CMK (cell line): ENCODE measurements around the gene PCED1A.
A peak's percentile ranks its signal among the peaks of the same experiment; 100 is the strongest.
"Not testable (repeated sequence)": the region's sequence is repeated elsewhere in the genome, so short reads cannot be mapped to it uniquely, and the experiment has no call there.

Experiments used
- DNase-seq: peaks from one replicate; pipeline ENCODE4 v3.0.0-alpha.2; 2010; ENCODE audit warnings: low read depth

The PCED1A gene

DNA sequence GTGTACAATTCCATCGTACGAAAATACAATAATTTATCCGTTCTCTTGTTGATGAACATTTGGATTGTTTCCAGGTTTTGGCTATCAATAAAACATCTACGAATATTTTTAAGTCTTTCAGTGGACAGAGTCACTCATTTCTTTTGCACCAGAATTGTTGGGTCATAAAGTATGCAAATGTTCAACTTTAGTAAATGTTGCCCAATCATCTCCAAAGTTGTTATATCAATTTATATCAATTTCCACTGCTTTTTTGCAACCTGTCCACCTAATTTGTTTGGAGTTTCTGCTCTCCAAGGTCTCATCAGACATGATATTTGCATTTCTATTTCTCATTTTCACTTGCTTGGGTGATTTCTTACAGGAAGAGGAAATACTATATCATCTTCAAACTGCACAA, 13.8 kb downstream of the PCED1A start:
- DNase-seq, result no peak

DNA sequence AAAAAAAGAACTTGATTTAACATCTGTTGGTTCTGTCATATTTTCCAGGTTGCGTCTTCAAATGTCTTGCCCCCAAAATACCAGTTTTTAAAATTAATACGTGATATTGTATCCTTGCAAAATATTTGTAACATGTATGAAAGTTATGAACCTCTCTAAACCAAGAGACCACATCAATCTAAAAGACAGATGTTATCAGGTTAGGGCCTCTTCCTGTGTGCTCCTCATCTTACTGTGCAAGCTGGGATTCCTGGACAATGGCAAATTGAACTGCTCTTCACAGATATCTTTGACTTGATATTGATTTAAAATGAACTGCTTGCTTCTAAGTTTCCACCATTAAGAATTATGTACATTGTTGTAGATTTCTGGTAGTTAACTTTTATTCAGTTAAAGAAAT, 14.7 kb downstream of the PCED1A start:
- DNase-seq, result peak; percentile 30

DNA sequence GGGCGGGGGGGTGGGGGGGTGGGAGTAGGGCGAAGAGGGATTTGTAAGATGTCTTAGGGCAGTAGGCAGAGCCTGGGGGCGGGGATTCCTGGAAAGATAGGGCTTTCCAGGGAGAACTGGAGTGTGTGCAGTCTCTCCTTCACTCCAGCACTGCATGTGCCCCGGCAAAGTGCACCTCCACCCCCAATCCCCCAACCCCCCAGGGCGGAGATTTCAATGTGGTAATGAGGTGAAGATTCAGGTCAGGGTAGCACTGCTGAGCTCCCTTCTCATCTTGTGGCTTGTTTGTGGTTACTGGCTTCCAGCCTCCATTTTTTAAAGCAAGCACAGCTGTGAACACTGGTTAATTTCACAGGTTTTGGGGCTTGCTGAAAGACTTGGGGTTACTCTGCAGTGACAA, 18.4 kb downstream of the PCED1A start:
- peak; percentile 49 for DNase-seq

DNA sequence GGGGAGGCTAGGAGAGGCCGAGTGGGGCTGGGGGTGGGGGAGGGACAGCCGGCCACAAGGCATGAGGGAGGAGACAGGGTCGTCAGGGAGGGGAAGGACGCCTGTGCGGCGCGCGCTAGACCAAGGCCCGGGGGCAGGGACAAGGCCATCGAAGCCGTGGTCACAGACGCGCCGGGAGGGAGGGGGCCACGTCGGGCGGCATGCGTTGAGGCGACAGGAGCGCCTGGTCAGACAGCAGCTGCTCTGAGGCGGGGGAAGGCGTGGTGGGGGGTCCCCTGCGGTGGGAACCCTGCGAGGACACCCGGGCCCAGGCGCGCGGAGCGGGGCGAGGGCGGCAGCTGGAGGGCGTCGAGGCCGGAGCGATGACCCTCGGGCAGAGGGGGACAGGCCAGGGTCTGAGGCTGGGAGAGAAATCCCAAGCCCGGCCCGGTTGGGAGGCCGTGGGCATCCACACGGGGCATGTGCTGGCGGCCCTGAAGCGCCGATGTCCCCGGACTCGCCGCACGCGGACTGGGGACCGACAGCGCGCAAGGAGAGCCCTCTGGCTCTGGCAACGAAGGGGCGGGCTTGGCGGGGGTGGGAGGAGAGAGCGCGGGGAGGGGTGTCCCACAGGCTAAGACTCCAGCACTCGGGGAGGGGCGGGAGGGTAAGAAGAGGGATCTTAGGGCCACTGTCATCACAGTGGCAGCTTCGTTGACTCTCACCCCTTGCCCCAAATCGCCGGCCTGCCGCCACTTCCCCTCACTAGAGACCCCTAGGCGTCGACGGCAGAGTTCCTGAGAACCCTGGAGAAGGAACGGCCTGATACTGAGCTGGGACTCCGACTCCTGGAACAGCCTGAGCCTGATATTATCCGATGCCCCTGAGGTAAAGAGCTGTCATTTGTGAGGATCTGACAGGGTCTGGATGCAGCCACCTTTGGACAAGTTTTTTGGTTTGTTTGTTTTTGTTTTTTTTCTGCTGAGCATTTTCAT, 19.3 kb downstream of the PCED1A start:
- no peak for DNase-seq

DNA sequence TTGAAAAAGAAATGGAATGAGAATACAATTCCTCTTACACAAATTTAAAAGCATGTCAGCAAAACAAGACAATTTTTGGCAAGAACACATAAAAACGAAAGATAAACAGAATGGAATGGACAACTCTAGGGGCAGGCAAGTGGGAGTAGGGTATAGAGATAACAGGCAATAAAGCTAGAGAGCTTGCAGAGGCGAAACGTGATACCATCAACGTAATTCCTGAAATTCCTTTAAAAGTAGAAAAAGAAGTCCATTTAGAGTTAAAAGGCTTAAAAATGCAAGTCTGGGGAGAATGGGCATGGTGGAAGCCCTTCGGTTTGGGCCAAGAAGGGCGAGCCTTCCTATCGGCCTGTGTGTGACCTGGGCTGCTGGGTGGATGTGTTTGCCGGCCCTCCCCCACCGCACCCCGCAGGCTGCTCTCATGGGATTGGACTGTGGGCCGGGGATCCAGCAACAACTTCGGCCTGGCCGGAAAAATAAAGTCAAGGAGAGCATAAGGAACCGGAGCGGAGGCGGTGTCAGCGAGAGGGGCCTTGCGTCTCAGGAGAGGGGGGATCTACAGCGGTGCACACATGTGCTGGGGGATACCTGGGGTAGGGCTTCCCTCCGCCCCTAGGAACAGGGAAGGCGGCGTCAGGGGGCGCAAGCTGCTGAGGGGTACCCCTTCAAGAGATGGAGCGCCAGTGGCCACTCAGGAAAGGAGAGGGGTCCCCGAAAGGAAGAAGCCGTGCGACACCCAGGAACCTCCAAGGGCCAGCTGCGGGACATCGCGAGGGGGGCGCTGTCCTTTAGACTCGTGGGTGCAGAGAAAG, 20.2 kb downstream of the PCED1A start:
- no peak for DNase-seq

DNA sequence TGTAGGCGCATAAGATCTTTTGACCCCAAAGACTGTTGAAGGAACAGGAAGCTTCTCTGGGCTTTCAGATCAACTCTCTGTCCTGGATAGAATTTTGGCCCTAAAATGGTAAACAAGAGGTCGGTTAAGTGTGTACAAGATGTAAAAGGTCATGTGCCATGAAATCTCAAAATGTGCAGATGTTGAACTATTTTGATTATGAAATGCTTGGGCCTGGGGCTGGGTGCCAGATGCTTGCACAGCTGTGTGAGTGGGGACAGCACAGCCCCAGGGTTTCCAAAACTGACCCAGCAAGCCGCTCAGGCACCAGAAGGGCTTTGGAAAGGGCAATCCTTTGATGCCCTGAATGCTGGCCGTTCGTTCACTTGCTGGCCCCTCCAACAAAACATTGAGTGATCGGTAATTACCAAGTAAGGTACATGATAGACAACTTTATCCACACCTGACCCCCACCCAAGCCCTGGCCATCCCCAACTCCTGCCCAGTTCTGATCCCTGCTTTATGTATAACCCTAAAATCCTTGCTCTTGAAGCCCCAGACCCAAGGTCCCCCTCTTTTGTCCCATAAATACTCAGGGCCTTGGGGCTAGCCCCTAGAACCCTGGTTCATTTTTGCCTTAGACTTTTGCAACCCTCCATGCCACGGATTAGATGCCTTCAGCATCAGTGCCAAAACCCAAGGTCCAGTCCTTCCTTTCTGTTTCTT, 22.4 kb downstream of the PCED1A start:
- no peak for DNase-seq

DNA sequence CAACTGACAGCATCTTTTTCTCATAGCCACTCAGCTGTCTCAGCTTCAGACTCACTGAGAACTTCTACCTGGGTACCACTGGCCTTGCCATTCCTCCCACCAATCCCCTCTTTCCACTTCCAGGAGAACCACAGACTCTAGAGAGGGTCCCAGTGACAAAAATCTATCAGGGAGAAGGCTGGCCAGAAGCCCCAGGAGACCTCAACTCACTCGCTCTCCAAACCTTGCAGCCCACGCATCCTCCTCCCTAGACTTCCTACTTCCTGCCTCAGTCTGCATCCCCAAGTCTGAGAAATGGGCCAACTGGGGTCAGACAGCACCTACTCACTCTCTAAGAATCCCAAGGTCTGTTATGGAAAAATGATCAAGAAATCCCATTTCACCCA, 23.1 kb downstream of the PCED1A start:
- no peak for DNase-seq

DNA sequence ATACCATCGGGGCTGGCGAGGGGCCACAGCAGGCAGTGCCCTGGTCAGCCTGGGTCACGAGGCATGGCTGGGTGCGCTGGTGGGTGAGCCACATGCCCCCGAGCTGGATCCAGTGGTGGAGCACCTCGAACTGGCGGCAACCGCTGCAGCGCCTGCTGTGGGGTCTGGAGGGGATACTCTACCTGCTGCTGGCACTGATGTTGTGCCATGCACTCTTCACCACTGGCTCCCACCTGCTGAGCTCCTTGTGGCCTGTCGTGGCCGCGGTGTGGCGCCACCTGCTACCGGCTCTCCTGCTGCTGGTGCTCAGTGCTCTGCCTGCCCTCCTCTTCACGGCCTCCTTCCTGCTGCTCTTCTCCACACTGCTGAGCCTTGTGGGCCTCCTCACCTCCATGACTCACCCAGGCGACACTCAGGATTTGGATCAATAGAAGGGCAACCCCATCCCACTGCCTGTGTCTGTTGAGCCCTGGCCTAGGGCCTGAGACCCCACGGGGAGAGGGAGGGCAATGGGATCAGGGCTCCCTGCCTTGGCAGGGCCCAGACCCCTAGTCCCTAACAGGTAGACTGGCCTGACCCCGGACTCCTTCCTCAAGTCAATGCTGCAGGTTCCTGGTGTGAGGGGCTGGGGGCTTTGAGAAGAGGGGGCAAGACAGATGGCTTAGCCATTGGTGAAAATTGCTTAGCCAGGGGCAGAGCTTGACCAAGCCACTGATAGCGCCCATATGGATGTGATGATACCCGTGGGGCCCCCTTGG, 23.7 kb downstream of the PCED1A start:
- DNase-seq, result no peak

DNA sequence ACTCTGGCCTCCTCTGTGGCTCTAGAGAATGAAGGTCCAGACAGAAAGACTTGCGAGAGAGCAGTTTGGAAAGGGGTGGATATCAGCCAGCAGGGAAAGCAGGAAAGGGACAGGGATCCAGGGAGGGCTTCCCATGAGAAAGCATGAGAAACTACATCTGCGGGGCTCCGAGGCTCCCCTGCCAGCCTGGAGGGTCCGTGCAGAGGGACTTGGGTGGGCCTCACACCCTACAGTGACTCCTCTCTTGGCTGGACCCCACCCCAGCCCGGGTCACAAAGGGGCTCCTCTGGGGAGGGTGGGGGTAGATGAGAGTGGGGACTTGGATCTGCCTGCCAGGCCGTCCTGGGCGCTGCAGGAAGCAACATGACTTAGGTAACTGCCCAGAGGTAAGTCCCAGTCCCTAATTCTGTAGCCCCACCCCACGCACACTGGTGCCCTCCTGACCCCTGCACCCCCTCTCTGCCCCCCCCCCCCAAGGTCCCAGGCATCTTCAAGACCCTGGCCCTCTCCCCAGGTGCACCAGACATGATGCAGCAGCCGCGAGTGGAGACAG, 24.3 kb downstream of the PCED1A start, which contains the start of gene TMEM239:
TSS of gene TMEM239 (plus strand) at position 335 of the 553 bp plus-strand sequence. CDS start at position 526, 191 bp downstream.
- no peak for DNase-seq

DNA sequence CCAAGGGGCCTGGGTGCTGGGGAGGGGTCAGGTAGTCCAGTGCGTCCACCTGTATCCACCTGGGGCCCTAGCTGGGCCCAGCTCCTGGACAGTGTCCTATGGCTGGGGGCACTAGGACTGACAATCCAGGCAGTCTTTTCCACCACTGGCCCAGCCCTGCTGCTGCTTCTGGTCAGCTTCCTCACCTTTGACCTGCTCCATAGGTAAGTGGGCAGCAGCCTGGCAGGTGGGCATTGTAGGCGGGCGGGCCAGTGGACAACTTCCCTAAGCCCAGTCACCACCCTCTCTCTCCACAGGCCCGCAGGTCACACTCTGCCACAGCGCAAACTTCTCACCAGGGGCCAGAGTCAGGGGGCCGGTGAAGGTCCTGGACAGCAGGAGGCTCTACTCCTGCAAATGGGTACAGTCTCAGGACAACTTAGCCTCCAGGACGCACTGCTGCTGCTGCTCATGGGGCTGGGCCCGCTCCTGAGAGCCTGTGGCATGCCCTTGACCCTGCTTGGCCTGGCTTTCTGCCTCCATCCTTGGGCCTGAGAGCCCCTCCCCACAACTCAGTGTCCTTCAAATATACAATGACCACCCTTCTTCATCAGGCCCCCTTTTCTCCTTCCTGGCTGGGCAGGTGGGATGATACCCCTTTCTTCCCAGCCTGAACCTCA, 25.1 kb downstream of the PCED1A start:
- DNase-seq, result no peak

DNA sequence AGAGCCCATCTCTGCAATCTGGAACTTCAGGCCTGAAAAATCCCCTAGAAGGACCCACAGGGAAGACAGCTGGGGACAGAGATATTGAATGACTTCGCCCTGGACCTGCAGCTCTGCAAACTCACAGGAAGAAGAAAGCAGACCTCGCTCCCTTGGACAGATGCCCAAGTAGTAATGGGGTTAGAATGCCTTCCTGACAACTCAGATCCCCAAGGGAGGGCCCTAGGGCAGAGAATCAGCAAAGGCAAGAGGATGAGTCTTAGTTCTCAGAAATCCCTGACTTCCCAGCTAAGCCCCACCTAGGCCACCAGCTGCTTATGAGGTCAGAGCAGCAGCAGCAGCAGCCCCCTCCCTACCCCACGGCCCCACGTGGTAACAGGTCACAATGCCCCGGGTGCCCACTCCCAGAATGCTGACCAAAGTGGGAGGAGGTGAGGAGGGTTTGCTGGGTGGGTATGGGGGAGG, 25.8 kb downstream of the PCED1A start, which contains the start of gene C20orf141:
TSS of gene C20orf141 (plus strand) at position 401 of the 465 bp plus-strand sequence. CDS start 198 bp downstream, outside the sequence.
- DNase-seq, result peak; percentile 75

DNA sequence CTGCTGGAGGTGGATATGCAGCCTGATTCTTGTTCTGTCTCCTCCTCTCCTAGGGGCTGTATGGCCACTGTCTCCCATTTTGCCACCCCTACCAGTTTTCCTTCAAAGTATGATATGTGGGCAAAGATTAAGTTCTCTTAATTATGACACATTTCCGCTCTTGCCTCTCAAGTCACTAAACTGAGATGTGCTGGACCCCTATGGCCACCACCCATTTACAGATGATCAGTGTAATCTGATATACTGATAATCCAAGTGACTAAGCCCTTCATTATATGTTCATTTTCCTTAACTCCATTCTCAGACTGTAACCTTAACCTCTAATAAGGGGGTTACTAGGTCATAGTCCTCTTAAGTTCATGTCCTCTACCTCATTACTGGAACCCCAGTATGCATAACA, 26.4 kb downstream of the PCED1A start:
- DNase-seq, result no peak

DNA sequence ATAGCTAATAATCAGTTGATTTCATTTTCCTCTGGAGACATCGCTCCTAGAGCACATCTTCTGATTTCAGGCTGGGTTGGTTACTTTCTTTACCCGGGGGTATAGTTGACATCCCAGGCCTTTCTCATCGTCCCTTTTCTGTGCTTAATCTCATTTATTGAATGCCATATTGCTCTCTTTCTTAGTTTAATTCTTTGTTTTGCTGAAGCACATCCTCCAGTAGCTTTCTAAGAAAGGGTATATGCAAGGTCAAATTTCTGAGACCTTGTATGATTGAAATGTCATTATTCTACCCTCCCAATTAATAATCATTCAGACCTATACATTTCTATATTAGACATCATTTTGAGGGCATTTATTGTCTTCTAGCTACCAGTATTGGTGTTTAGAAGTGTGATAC, 28.3 kb downstream of the PCED1A start:
- no peak for DNase-seq

DNA sequence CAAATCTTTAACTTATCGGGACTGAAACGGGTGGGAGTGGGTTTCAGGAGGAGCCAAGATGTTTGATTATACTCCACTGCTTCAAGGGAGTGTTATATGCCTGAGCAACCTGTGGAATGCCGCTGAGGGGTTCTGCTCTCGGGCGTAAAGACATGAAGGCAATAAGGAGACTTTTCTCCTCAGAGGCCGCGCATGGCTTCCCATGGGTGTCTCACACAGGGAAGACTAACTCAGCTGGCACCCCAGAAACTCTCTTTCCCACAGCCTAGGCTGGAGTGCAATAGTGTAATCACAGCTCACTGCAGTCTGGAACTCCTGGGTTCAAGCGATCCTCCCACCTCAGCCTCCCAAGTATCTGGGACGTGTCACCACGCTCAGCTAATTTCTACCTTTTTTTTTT, 30.8 kb downstream of the PCED1A start:
- DNase-seq, result no peak

DNA sequence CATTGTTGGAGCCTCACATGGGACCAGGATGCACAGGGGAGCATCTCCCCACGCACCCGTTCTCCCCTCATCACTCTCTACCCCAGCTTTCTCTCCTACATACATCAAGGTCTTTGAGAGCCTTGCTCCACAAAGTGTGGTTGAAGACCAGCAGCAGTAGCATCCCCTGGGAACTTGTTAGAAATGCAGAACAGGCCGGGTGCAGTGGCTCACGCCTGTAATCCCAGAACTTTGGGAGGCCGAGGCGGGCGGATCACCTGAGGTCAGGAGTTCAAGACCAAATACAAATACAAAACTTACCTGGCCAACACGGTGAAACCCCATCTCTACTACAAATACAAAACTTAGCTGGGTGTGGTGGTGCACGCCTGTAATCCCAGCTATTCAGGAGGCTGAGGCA, 32.5 kb downstream of the PCED1A start:
- DNase-seq, result not testable (repeated sequence)

DNA sequence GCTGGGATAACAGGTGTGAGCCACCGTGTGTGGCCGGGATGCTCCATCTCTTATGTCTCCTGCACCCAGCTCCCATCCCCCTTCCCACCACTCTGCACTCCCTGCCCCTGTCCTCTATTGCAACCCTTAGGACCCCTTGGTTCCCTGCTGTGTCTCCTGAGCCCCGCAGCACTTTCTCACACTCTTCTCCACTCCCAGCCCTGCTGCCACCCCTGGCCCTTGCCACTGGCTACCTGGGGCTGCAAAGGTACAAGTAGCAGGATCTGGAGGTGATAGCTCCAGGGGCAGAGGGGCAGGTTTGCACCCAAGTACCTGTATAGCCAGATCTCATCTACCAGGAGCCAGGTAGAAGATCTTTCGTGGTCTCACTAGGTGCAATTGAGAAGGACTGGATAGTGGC, 33.4 kb downstream of the PCED1A start:
- DNase-seq, result no peak

DNA sequence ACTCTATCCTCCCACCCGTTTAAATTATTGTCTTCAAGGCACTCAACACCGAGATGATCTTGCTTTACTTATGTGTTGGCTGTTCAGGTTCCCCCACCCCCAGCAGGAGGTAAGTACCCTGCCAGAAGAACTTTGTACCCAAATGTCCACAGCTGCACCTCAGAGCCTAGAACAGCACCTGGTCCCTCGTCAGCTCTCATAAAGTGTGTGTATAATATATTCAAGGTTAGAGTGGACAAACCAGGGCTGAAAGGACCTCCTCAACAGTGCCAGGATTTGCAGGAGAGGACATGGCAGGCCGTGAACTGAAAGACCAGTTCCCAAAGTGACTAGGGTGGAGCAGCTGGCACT, 34.1 kb downstream of the PCED1A start:
- no peak for DNase-seq

DNA sequence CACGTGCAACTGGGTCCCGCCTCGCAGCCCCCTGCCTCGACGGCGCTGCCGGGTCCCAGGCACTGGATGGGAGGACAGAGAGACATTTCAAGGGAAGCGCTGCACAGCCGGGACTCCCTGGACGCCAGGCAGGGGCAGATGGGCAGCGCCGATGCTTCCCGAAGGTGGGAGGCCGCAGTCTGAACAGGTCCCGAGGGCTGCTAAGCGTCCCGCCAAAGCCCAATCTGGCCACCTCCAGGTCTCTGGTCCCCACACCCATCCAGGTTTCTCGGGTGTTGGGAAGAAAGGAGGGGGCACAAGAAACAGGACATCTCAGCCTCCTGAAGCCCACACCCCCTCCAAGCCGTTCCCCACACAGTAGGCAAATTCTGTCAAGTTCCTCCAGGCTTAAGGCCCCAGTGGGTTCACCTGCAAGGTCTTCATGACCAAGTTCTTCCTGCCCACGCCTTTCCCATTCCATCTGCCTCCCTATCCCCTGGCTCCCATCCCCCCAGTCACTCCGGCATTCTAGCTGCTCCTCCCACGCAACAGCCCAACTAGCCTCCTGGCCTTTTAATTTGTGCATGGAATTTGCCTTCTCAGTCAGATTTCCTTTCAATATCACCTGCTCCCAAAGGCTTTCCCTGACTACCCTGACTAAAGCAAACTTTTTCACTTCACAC, 34.6 kb downstream of the PCED1A start:
- DNase-seq, result no peak

DNA sequence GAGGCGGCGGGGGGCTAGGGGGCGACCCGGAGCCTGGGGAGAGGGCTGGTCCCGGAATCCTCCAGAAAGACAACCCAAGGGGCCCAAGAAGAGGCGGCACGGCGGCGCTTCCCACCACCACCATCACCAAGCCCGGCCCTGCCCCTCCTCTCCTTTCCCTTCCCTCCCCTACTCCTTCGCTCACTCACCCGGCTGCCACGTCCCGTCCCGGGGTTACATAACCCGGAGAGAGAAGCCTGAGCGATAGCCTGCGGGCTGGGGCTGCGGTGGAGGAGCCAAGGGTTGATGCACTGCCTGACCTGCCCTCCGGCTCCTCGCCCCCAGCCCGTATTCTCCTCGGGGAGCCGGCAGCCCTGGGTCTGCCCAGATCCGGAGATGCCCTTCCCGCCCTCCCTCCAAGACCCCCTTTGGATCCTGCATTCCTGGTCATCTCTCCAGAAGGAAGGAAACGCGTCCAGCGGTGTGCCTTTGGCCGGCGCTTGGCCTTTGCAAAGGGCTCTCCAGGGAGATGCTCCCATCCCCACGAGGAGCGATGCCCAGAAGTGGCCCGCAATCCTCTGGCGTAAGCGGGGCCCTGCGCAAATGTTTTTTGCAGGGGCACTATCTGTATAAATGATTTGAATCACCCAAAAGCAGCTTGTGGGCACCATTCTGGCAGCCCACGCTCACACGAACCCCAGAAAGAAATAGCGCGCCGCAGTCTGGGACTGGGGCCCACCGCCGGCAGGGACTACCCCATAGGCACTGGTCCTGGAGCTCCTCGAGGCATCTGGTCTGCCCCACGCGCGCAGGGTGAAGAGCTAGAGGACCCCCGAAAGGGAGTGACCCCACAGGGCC, 35.4 kb downstream of the PCED1A start:
- no peak for DNase-seq
